Tibial artery (tissue), 4 donors: ENCODE measurements around the gene SLC6A5.

Experiments
- DNase-seq, 2 donors: peaks; one replicate each; pipeline ENCODE4 v3.0.0-alpha.2; 2019
- H3K27ac ChIP-seq, 2 donors: fragments of 200-600 bp; sonication (generic) in 1 of 2; 1 replicate in 1 of 2; 2 replicates in 1 of 2; pipeline ENCODE4 v1.5.1; 2018 to 2019; ENCODE audit warnings: mild to moderate bottlenecking in 1 of 2
- H3K27me3 ChIP-seq, 2 donors: fragments of 200-600 bp; sonication (generic) in 1 of 2; one replicate each; pipeline versions ENCODE4 v1.5.1 to v1.6.0; 2016 to 2019
- H3K36me3 ChIP-seq, 3 donors: fragments of 200-600 bp; sonication (generic) in 2 of 3; one replicate each; pipeline ENCODE4 v1.5.1; 2016 to 2019; ENCODE audit warnings: mild to moderate bottlenecking in 2 of 3
- H3K4me1 ChIP-seq, 4 donors: fragments of 200-600 bp; sonication (generic) in 2 of 4; 1 replicate in 3 of 4; 2 replicates in 1 of 4; pipeline ENCODE4 v1.5.1; 2016 to 2019
- H3K4me3 ChIP-seq, 2 donors: fragments of 200-600 bp; sonication (generic) in 1 of 2; 1 replicate in 1 of 2; 2 replicates in 1 of 2; pipeline ENCODE4 v1.5.1; 2018 to 2019; ENCODE audit warnings: mild to moderate bottlenecking in 2 of 2
- H3K9me3 ChIP-seq, 3 donors: fragments of 200-600 bp; sonication (generic) in 1 of 3; one replicate each; pipeline ENCODE4 v1.5.1; 2016 to 2019
- intact Hi-C: fragments of 100-400 bp; cut with DNase I; formaldehyde crosslinking; loops from one replicate; pipeline ENCODE4 v1.15.0; 2023; ENCODE audit warnings: low total_unique reads
- TF ChIP-seq, protein P1 (sequence below), 2 experiments: fragments of 200-600 bp in 1 of 2; fragments of 450-650 bp in 1 of 2; IDR thresholded peaks; one replicate each; pipeline ENCODE4 v1.5.1; 2017 to 2019; ENCODE audit warnings: antibody characterized with exemption in 2 of 2, mild to moderate bottlenecking in 1 of 2, moderate library complexity in 1 of 2

The SLC6A5 gene

DNA sequence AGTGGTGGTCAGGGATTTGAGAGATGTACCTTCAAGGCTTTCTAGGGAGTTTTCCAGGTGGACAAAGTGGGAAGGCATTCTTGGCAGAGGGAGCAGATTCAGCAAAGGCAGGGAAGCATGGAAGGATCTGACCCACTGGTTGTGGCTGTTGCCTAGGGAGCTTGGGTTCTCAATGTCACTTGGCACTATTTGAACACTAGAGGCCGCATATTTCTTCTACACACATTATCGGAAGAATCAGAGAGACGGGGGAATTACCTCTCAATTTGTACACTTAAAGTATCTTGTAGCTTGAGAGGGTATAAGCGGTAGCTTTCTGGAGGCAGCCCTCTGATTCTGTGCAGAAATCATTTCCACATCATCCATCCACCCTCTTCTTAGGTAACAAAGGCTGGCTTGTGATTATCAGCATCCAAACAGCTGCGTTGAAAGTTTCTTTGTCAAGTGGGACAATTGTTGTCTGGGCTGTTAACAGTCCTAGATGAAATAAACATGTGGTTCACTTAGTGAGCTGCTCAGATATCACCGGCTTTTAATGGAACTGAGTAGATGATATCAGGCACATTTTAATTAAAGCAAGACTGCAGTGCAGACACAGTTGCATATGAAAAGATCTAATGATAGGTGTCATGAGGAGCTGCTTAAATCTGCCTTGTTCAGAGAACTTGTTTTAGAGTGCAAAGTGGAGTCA is 72.6 kb downstream of the SLC6A5 start:
- H3K4me1 ChIP-seq, result peaks cover 0 to 20% (median 11%) of the 10 kb centered on the region in 4 donors
- no peak overlapping the region for H3K4me3 ChIP-seq
- intact Hi-C loops, result no loop called here
- TF ChIP-seq, protein P1, sequence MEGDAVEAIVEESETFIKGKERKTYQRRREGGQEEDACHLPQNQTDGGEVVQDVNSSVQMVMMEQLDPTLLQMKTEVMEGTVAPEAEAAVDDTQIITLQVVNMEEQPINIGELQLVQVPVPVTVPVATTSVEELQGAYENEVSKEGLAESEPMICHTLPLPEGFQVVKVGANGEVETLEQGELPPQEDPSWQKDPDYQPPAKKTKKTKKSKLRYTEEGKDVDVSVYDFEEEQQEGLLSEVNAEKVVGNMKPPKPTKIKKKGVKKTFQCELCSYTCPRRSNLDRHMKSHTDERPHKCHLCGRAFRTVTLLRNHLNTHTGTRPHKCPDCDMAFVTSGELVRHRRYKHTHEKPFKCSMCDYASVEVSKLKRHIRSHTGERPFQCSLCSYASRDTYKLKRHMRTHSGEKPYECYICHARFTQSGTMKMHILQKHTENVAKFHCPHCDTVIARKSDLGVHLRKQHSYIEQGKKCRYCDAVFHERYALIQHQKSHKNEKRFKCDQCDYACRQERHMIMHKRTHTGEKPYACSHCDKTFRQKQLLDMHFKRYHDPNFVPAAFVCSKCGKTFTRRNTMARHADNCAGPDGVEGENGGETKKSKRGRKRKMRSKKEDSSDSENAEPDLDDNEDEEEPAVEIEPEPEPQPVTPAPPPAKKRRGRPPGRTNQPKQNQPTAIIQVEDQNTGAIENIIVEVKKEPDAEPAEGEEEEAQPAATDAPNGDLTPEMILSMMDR (IDR thresholded peaks at IDR 0.05), result no peak
- no peaks in the 10 kb centered on the region for H3K36me3 ChIP-seq
- H3K27ac ChIP-seq, result no peak overlapping the region
- peaks cover 0 to 56% of the 10 kb centered on the region in 2 donors for H3K27me3 ChIP-seq
- DNase-seq, result no peak
- no peaks in the 10 kb centered on the region for H3K9me3 ChIP-seq

DNA sequence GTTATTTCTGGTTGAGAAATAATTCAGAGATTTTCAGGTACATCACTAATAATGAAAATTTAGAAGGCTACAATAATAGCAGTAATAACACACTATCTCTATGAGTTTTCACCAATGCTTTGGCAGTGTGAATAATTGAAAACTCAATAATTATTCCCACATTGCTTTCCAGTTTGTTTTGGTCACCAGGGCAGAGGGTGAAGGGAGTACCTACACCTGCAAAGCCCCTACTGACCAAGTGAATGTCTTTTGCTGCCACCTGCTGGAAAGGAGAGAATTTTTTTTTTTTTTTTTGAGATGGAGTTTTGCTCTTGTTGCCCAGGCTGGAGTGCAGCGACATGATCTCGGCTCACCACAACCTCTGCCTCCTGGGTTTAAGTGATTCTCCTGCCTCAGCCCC is 73.2 kb downstream of the SLC6A5 start:
- H3K36me3 ChIP-seq, result no peaks in the 10 kb centered on the region
- no peak overlapping the region for H3K4me3 ChIP-seq
- no peaks in the 10 kb centered on the region for H3K9me3 ChIP-seq
- intact Hi-C loops, result no loop called here
- TF ChIP-seq, protein P1 (IDR thresholded peaks at IDR 0.05), result no peak
- peaks cover 0 to 56% of the 10 kb centered on the region in 2 donors for H3K27me3 ChIP-seq
- H3K4me1 ChIP-seq, result peaks cover 0 to 20% (median 11%) of the 10 kb centered on the region in 4 donors
- DNase-seq, result no peak
- H3K27ac ChIP-seq, result no peak overlapping the region

DNA sequence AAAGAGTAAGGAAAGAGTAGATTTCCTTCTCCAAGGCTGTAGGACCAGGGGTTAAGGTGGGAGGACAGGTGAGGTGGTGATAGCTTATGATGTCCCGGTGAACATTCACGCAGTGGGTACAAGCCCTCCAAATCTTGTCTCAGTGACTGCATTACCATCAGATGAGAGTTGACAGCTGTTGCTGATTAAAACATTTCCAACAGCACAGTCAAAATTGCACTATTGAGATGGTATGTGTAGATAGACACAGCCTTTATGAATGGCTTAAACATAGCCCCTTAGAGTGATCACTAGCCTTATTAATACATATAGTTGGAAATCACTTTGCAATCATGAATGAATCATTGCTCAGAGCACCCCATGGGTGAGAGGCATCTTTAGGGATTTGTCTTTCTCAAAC is 77.2 kb downstream of the SLC6A5 start:
- Histone ChIP-seq H3K4me1 (no peaks in the 10 kb centered on the region), H3K4me3 (no peak overlapping the region), H3K27me3 (peaks cover 0 to 20% of the 10 kb centered on the region in 2 donors), H3K36me3 (no peaks in the 10 kb centered on the region), H3K9me3 (no peaks in the 10 kb centered on the region), H3K27ac (no peak overlapping the region)
- TF ChIP-seq, protein P1 (IDR thresholded peaks at IDR 0.05), result no peak
- no peak for DNase-seq
- intact Hi-C loops, result no loop called here

DNA sequence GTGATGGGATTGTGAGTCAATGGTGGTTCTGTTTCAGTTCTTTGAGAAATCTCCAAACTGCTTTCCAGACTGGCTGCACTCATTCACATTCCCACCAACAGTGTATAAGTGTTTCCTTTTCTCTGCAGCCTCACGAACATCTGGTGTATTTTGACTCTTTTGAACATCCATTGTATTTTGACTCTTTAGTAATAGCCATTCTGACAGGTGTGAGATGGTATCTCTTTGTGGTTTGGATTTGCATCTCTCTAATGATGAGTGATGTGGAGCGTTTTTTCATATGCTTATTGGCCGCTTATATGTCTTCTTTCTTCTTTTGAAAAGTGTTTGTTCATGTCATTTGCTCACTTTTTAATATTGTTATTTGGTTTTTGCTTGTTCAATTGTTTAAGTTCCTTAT is 89.4 kb downstream of the SLC6A5 start:
- H3K4me3 ChIP-seq, result no peak overlapping the region
- no peak for DNase-seq
- H3K9me3 ChIP-seq, result no peaks in the 10 kb centered on the region
- intact Hi-C loops, result no loop called here
- TF ChIP-seq, protein P1 (IDR thresholded peaks at IDR 0.05), result no peak
- H3K4me1 ChIP-seq, result no peaks in the 10 kb centered on the region
- H3K36me3 ChIP-seq, result no peaks in the 10 kb centered on the region
- no peak overlapping the region for H3K27ac ChIP-seq
- no peaks in the 10 kb centered on the region for H3K27me3 ChIP-seq

DNA sequence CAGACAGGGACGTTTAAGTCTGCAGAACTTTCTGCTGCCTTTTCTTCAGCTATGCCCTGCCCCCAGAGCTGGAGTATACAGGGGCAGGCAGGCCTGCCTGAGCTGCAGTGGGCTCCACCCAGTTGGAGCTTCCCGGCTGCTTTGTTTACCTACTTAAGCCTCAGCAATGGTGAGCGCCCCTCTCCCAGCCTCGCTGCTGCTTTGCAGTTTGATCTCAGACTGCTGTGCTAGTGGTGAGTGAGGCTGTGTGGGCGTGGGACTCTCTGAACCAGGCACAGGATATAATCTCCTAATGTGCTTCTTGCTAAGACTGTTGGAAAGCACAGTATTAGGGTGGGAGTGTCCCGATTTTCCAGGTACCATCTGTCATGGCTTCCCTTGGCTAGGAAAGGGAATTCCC is 108.5 kb downstream of the SLC6A5 start:
- intact Hi-C loops, result no loop called here
- Histone ChIP-seq H3K27me3 (no peaks in the 10 kb centered on the region), H3K27ac (no peak overlapping the region), H3K9me3 (peaks cover 0 to 17% (median 5%) of the 10 kb centered on the region in 3 donors), H3K4me3 (no peak overlapping the region), H3K36me3 (no peaks in the 10 kb centered on the region), H3K4me1 (no peaks in the 10 kb centered on the region)
- DNase-seq, result no peak
- TF ChIP-seq, protein P1 (IDR thresholded peaks at IDR 0.05), result no peak
